Kidney (tissue), 14 donors: ENCODE measurements around the gene PRKG2. TPM values are rescaled to one million over a fixed set of nuclear protein-coding genes. Genes with fewer than 3 reads are reported as not detected.

ENCODE experiments used
- DNase-seq, 5 donors: peaks; one replicate each; pipeline ENCODE4 v3.0.0-alpha.2; 2013 to 2020
- FAIRE-seq: peaks from 2 replicates; lab custom pipeline; 2012; peaks lifted over from hg19 to GRCh38; lab: Jason Lieb, UNC
- H3K27ac ChIP-seq, 2 donors: one replicate each; pipeline ENCODE4 v1.7.0; 2013; ENCODE audit warnings: low read depth in 2 of 2, low read length in 2 of 2, inconsistent platforms in 1 of 2
- H3K27me3 ChIP-seq: one replicate; pipeline ENCODE4 v1.7.1; 2013; ENCODE audit warnings: low read length, inconsistent platforms; ENCODE audit not compliant: control insufficient read depth, insufficient read depth
- H3K36me3 ChIP-seq, 3 donors: one replicate each; pipeline versions ENCODE4 v1.7.0 to v1.7.1; 2013; ENCODE audit warnings: low read length in 3 of 3, control low read depth in 1 of 3, inconsistent platforms in 1 of 3; ENCODE audit not compliant: insufficient read depth in 3 of 3, control insufficient read depth in 2 of 3
- H3K4me1 ChIP-seq, 3 donors: one replicate each; pipeline versions ENCODE4 v1.7.0 to v1.7.1; 2013; ENCODE audit warnings: low read length in 3 of 3, inconsistent platforms in 1 of 3, low read depth in 1 of 3; ENCODE audit not compliant: control insufficient read depth in 2 of 3, insufficient read depth in 2 of 3
- H3K4me3 ChIP-seq, 3 donors: one replicate each; pipeline versions ENCODE4 v1.7.0 to v1.8.1; 2013; ENCODE audit warnings: low read length in 3 of 3, control low read depth in 1 of 3, inconsistent platforms in 1 of 3
- H3K9ac ChIP-seq, 3 donors: one replicate each; pipeline versions ENCODE4 v1.7.0 to v1.7.1; 2013; ENCODE audit warnings: low read length in 3 of 3, control low read depth in 1 of 3, inconsistent platforms in 1 of 3
- H3K9me3 ChIP-seq, 3 donors: one replicate each; pipeline versions ENCODE4 v1.7.0 to v1.7.1; 2013; ENCODE audit warnings: low read length in 3 of 3, control low read depth in 1 of 3, inconsistent platforms in 1 of 3; ENCODE audit not compliant: control insufficient read depth in 2 of 3, insufficient read depth in 1 of 3
- intact Hi-C: fragments of 100-400 bp; cut with DNase I; formaldehyde crosslinking; loops from one replicate; pipeline ENCODE4 v1.11.1; 2022
- polyA plus RNA-seq: library from polyadenylated mRNA; stranded (reverse); fragments of 350-450 nt; fragmentation: Illumina TruSeq; extraction: RNeasy Lipid Tissue Mini Kit (QIAGEN cat#74804); gene quantifications from one replicate; pipeline ENCODE4 v1.2.3, GENCODE V29; 2014; ENCODE audit warnings: low read depth, low replicate concordance; ENCODE audit not compliant: insufficient read depth
- total RNA-seq: library from RNA; stranded (reverse); fragmentation: NEBNext Ultra II Directional; extraction: Animal tissue kit (Norgen Biotek cat#: 25700); gene quantifications from one replicate; pipeline ENCODE4 v1.2.1, GENCODE V29; 2021
- TF ChIP-seq, protein P1 (sequence below): IDR thresholded peaks from 3 replicates; pipeline ENCODE4 v1.5.1; 2012; ENCODE audit warnings: mild to moderate bottlenecking, moderate library complexity, borderline replicate concordance; ENCODE audit not compliant: insufficient read depth; ENCODE audit errors: extremely low read depth
- donor health status: control.
- donor health status: control.
- donor health status: control.
- donor health status: control.
- donor health status: control.
- donor health status: DM: yes; HTN: yes; CAD: no.
- donor health status: Normal renal cell carcinoma (clear cell type).

The PRKG2 gene
- total and polyA plus RNA-seq, 2 donors from 2014 or later = 0.54 to 1.4 TPM

- Histone ChIP-seq H3K36me3 (no peaks in the 10 kb centered on the region), H3K27me3 (peaks cover 8% of the 10 kb centered on the region), H3K4me3 (no peak overlapping the region), H3K4me1 (no peaks in the 10 kb centered on the region), H3K27ac (no peak overlapping the region), H3K9me3 (no peaks in the 10 kb centered on the region), H3K9ac (no peak overlapping the region)
- DNase-seq (no peak), FAIRE-seq (no peak)
- TF ChIP-seq, protein P1, sequence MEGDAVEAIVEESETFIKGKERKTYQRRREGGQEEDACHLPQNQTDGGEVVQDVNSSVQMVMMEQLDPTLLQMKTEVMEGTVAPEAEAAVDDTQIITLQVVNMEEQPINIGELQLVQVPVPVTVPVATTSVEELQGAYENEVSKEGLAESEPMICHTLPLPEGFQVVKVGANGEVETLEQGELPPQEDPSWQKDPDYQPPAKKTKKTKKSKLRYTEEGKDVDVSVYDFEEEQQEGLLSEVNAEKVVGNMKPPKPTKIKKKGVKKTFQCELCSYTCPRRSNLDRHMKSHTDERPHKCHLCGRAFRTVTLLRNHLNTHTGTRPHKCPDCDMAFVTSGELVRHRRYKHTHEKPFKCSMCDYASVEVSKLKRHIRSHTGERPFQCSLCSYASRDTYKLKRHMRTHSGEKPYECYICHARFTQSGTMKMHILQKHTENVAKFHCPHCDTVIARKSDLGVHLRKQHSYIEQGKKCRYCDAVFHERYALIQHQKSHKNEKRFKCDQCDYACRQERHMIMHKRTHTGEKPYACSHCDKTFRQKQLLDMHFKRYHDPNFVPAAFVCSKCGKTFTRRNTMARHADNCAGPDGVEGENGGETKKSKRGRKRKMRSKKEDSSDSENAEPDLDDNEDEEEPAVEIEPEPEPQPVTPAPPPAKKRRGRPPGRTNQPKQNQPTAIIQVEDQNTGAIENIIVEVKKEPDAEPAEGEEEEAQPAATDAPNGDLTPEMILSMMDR = no peak
- intact Hi-C loops = no loop called here
These were observed 3.2 kb upstream of the PRKG2 start for GRCh38 chr4:81218206-81218605.

- H3K27me3 ChIP-seq = peaks cover 12% of the 10 kb centered on the region
- H3K9ac ChIP-seq = no peak overlapping the region
- H3K27ac ChIP-seq = no peak overlapping the region
- no peaks in the 10 kb centered on the region for H3K4me1 ChIP-seq
- TF ChIP-seq, protein P1 = no peak
- DNase-seq = no peak
- no peak overlapping the region for H3K4me3 ChIP-seq
- H3K36me3 ChIP-seq = no peaks in the 10 kb centered on the region
- no peaks in the 10 kb centered on the region for H3K9me3 ChIP-seq
- FAIRE-seq = no peak
- intact Hi-C loops = no loop called here
These were observed 2.8 kb upstream of the PRKG2 start for GRCh38 chr4:81217779-81218178.

DNA sequence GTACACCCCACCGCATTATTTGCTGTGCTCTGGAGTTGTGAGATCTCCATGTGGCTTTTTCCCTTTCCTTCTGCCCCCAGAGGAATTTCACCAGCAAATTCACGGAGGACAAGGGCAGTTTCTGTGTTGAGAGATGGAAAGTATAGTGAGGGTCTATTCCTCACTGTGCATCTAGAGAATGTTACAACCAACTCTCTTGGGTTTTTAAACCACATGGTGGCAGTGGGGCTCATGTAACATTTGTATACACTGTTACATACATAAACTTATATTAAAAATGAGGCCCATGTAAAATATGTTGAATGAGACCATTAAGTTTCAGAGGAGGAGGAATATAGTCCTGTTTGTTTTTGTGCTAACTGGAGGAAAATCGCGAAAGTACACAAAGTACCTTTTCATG is 909 bp upstream of the PRKG2 start:
- no peaks in the 10 kb centered on the region for H3K36me3 ChIP-seq
- DNase-seq (peak in 1 of 5 donors; percentile 22), FAIRE-seq (no peak)
- H3K4me3 ChIP-seq = peak overlapping the region in 1 of 3 donors; percentile 54
- H3K9me3 ChIP-seq = no peaks in the 10 kb centered on the region
- H3K27me3 ChIP-seq = peaks cover 13% of the 10 kb centered on the region
- intact Hi-C loops = no loop called here
- no peaks in the 10 kb centered on the region for H3K4me1 ChIP-seq
- TF ChIP-seq, protein P1 = no peak
- no peak overlapping the region for H3K27ac ChIP-seq
- H3K9ac ChIP-seq = no peak overlapping the region
